OCI-LY7 (cell line): ENCODE measurements around the gene PDE10A. TPM values are rescaled to one million over a fixed set of nuclear protein-coding genes. Genes with fewer than 3 reads are reported as not detected.

ENCODE experiments used
- BruUV-seq: library from RNA; stranded (reverse); fragments of 400-500 nt; replicated peaks from 2 replicates; lab custom pipeline; 2021; lab: Mats Ljungman, UMichigan
- CTCF ChIA-PET: fragments of 300-600 bp; sonication (Branson Sonifier 250); formaldehyde crosslinking; loops from one replicate; lab custom pipeline; 2022; ENCODE audit warnings: antibody characterized with exemption; ENCODE audit not compliant: unreplicated experiment; lab: Charles Lee
- POLR2A ChIA-PET: fragments of 300-600 bp; sonication (Branson Sonifier 250); formaldehyde crosslinking; loops from one replicate; lab custom pipeline; 2022; ENCODE audit warnings: antibody characterized with exemption; lab: Charles Lee
- DNase-seq: peaks from one replicate; pipeline ENCODE4 v3.0.0-alpha.2; 2015; ENCODE audit warnings: low spot score
- H2AFZ ChIP-seq: fragments of 200-600 bp; sonication (generic), shearing (Covaris generic); 2 replicates; pipeline ENCODE4 v1.6.1; 2014; ENCODE audit warnings: mild to moderate bottlenecking, antibody characterized with exemption, low read length, moderate library complexity
- H3K27ac ChIP-seq: fragments of 200-600 bp; sonication (generic); 2 replicates; pipeline ENCODE4 v1.5.1; 2014; ENCODE audit warnings: mixed run types, low read depth, mild to moderate bottlenecking, moderate library complexity, low read length, inconsistent platforms; ENCODE audit not compliant: poor library complexity, severe bottlenecking
- H3K36me3 ChIP-seq: fragments of 200-600 bp; sonication (generic); 2 replicates; pipeline ENCODE4 v1.6.1; 2014; ENCODE audit warnings: mild to moderate bottlenecking, antibody characterized with exemption, low read length, moderate library complexity, mixed read lengths; ENCODE audit not compliant: insufficient read depth
- H3K4me1 ChIP-seq: fragments of 200-600 bp; sonication (generic); 2 replicates; pipeline ENCODE4 v1.5.1; 2014; ENCODE audit warnings: mild to moderate bottlenecking, low read length; ENCODE audit not compliant: insufficient read depth, poor library complexity, severe bottlenecking
- H3K4me2 ChIP-seq: fragments of 200-600 bp; sonication (generic); 2 replicates; pipeline ENCODE4 v1.6.1; 2014; ENCODE audit warnings: mild to moderate bottlenecking, low read length
- H3K4me3 ChIP-seq: fragments of 200-600 bp; sonication (generic); 2 replicates; pipeline ENCODE4 v1.5.1; 2014; ENCODE audit warnings: mild to moderate bottlenecking, low read depth, low read length; ENCODE audit not compliant: poor library complexity, severe bottlenecking
- H3K79me2 ChIP-seq: fragments of 200-600 bp; sonication (generic); 2 replicates; pipeline ENCODE4 v1.6.1; 2016; ENCODE audit warnings: low read depth, mild to moderate bottlenecking, low read length, moderate library complexity, mixed read lengths; ENCODE audit not compliant: insufficient read depth
- H3K9me2 ChIP-seq: fragments of 200-600 bp; sonication (generic); 2 replicates; pipeline ENCODE4 v1.6.1; 2016; ENCODE audit warnings: mild to moderate bottlenecking, low read length, mixed read lengths; ENCODE audit not compliant: insufficient read depth
- H3K9me3 ChIP-seq: fragments of 200-600 bp; sonication (generic); 2 replicates; pipeline ENCODE4 v1.6.1; 2014; ENCODE audit warnings: mild to moderate bottlenecking, mixed run types, low read length, mixed read lengths
- H4K20me1 ChIP-seq: fragments of 200-600 bp; sonication (generic); 2 replicates; pipeline ENCODE4 v1.6.1; 2014; ENCODE audit warnings: mild to moderate bottlenecking, antibody characterized with exemption, low read length, moderate library complexity, mixed read lengths; ENCODE audit not compliant: insufficient read depth
- EZH2phosphoT487 ChIP-seq: fragments of 200-600 bp; sonication (generic); IDR thresholded peaks from 2 replicates; pipeline ENCODE4 v1.6.1; 2018; ENCODE audit warnings: low read depth, borderline replicate concordance, mild to moderate bottlenecking, mixed run types, antibody characterized with exemption, low read length, moderate library complexity, mixed read lengths
- intact Hi-C: fragments of 100-400 bp; cut with micrococcal nuclease; formaldehyde crosslinking; loops from one replicate; pipeline ENCODE4 v1.10.0; 2022; ENCODE audit not compliant: unreplicated experiment
- total RNA-seq, 2 experiments: library from RNA; depleted of rRNA in 1 of 2; stranded (reverse); fragments of >200 nt in 1 of 2; shearing (Covaris generic) in 1 of 2; gene quantifications; 2 replicates each; pipeline ENCODE4 v1.2.3, GENCODE V29; 2014 to 2022
- TF ChIP-seq, protein P1 (sequence below): fragments of 200-600 bp; sonication (generic); conservative IDR thresholded peaks from 2 replicates; pipeline ENCODE4 v1.5.1; 2014; ENCODE audit warnings: mild to moderate bottlenecking, antibody characterized with exemption, low read length, moderate library complexity, mixed read lengths

The PDE10A gene
- total RNA-seq, 2 experiments from 2014 or later: not detected

DNA sequence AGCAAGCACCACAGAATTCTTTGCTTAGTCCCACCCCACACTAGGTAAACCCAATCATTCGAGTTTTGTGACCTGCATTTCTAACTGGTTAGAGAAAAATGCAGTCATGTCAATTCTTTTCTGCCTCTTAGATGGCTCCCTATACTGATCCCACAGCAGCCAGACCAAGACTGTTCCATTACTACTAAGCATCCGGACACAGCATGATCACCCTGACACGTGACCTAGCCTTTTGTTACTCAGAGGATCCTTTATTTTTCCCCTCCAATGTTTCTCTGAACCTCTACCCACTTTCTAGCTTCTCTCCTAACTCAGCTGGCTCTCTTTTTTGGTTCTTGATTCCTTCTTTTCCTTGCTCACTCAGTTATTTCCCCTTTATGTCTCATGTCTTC lies 87.9 kb downstream of the PDE10A start:
- TF ChIP-seq, protein P1, sequence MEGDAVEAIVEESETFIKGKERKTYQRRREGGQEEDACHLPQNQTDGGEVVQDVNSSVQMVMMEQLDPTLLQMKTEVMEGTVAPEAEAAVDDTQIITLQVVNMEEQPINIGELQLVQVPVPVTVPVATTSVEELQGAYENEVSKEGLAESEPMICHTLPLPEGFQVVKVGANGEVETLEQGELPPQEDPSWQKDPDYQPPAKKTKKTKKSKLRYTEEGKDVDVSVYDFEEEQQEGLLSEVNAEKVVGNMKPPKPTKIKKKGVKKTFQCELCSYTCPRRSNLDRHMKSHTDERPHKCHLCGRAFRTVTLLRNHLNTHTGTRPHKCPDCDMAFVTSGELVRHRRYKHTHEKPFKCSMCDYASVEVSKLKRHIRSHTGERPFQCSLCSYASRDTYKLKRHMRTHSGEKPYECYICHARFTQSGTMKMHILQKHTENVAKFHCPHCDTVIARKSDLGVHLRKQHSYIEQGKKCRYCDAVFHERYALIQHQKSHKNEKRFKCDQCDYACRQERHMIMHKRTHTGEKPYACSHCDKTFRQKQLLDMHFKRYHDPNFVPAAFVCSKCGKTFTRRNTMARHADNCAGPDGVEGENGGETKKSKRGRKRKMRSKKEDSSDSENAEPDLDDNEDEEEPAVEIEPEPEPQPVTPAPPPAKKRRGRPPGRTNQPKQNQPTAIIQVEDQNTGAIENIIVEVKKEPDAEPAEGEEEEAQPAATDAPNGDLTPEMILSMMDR: no peak
- no peak for TF ChIP-seq EZH2phosphoT487
- no TSS peak for BruUV-seq
- POLR2A ChIA-PET: interaction anchor here (2.0 kb wide), 1 partner anchor 9 kb away, joined by 5 read pairs; no protein-coding TSS in a partner anchor

DNA sequence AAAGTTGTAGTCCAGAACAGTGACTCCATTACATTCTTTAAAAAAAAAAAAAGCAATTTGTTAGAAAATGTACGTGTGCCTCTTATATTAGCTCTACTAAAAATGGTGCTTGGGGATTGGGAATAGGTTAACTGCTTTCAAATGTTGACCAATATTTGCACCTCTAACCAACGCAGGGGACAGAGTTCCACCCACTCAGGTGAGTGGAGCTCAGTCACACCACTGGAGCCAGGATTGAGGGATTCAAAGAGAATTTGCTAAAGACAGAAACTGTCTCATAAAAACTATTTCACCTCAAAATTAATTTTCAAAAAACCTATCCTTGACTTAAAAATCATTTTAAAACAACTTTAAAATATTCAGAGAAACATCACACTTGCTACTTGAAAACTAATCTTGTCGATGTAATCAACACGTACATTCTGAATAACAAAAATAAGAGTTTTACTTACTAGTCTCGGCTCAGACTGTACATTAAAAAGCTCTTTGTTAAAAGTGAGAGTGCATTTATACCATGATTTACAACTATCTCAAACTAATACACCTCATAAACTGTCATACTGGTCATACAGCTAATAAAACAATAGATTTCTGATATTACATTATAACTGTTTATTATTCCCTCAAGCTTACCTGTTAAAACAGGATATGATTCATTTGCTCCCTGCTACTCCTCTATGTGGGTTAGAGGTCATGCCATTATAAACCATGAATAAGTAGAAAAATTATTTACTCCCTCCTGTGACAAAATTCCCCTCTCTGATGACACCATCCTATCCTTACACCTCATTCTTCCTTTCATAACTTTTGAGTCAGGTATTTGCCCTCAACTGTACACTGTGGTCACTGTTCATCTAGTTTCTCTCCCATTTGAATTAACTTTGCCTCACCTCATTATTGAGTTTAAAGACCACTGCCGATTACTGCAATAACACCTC lies 88.6 kb downstream of the PDE10A start:
- no peaks in the 10 kb centered on the region for H3K4me1 ChIP-seq
- POLR2A ChIA-PET: interaction anchor here (0.6 to 2.0 kb wide), 3 partner anchors 9 to 1441 kb away, joined by 3 to 5 read pairs (median 3); no protein-coding TSS in a partner anchor
- H3K9me2 ChIP-seq: no peaks in the 10 kb centered on the region
- TF ChIP-seq EZH2phosphoT487: no peak
- TF ChIP-seq, protein P1: no peak
- H3K9me3 ChIP-seq: no peaks in the 10 kb centered on the region
- no peaks in the 10 kb centered on the region for H3K79me2 ChIP-seq
- no peak overlapping the region for H2AFZ ChIP-seq
- H3K27ac ChIP-seq: no peak overlapping the region
- no peaks in the 10 kb centered on the region for H4K20me1 ChIP-seq
- H3K4me2 ChIP-seq: no peak overlapping the region
- no peak overlapping the region for H3K4me3 ChIP-seq
- no peaks in the 10 kb centered on the region for H3K36me3 ChIP-seq
- CTCF ChIA-PET: no interaction called here
- no TSS peak for BruUV-seq
- DNase-seq: no peak
- intact Hi-C loops: no loop called here

More for the DNA sequence above, 87.9 kb downstream of the PDE10A start:
- Histone ChIP-seq H3K36me3 (no peaks in the 10 kb centered on the region), H4K20me1 (no peaks in the 10 kb centered on the region), H3K4me3 (no peak overlapping the region), H2AFZ (no peak overlapping the region), H3K27ac (no peak overlapping the region), H3K9me3 (no peaks in the 10 kb centered on the region), H3K9me2 (no peaks in the 10 kb centered on the region), H3K4me2 (no peak overlapping the region), H3K4me1 (no peaks in the 10 kb centered on the region), H3K79me2 (no peaks in the 10 kb centered on the region)
- DNase-seq: no peak
- intact Hi-C loops: no loop called here
- CTCF ChIA-PET: no interaction called here

DNA sequence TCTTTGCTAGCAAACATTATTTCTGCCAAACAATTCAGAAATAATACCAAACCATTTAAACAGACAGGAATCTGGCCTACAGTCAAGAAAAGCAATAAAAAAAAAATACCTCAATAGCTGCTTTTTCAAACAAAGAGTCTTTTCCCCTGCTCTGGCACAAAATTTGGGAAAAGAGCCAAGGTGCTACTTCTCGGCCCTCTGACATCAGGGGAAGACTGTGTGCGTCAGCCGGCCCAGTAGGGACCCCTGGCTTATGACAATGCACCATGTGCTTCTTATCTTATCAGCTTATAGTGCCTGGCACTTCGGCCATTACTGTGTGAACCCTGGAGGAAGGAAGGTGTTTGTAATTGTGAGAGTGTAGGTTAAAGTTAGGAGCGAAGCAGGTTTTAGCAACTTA lies 89.4 kb downstream of the PDE10A start:
- DNase-seq: no peak

More for the DNA sequence above, 89.4 kb downstream of the PDE10A start:
- Histone ChIP-seq H2AFZ (no peak overlapping the region), H3K36me3 (no peaks in the 10 kb centered on the region), H3K4me1 (no peaks in the 10 kb centered on the region), H3K4me3 (no peak overlapping the region), H4K20me1 (no peaks in the 10 kb centered on the region), H3K9me3 (no peaks in the 10 kb centered on the region), H3K4me2 (no peak overlapping the region), H3K79me2 (no peaks in the 10 kb centered on the region), H3K9me2 (no peaks in the 10 kb centered on the region), H3K27ac (no peak overlapping the region)
- CTCF ChIA-PET: no interaction called here
- intact Hi-C loops: no loop called here
- no TSS peak for BruUV-seq
- POLR2A ChIA-PET: interaction anchor here (0.6 to 2.0 kb wide), 2 partner anchors 10 to 65 kb away, joined by 3 to 5 read pairs; no protein-coding TSS in a partner anchor
- TF ChIP-seq EZH2phosphoT487: no peak
- TF ChIP-seq, protein P1: no peak
